Measurements from ENCODE around the gene ANAPC13. TPM values are rescaled to one million over a fixed set of nuclear protein-coding genes. Genes with fewer than 3 reads are reported as not detected.

The ANAPC13 gene
- total RNA-seq, 4 donors from 2014 or later: 41.6 to 58.6 (median 52.3) TPM

- TF ChIP-seq, protein P1, sequence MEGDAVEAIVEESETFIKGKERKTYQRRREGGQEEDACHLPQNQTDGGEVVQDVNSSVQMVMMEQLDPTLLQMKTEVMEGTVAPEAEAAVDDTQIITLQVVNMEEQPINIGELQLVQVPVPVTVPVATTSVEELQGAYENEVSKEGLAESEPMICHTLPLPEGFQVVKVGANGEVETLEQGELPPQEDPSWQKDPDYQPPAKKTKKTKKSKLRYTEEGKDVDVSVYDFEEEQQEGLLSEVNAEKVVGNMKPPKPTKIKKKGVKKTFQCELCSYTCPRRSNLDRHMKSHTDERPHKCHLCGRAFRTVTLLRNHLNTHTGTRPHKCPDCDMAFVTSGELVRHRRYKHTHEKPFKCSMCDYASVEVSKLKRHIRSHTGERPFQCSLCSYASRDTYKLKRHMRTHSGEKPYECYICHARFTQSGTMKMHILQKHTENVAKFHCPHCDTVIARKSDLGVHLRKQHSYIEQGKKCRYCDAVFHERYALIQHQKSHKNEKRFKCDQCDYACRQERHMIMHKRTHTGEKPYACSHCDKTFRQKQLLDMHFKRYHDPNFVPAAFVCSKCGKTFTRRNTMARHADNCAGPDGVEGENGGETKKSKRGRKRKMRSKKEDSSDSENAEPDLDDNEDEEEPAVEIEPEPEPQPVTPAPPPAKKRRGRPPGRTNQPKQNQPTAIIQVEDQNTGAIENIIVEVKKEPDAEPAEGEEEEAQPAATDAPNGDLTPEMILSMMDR (IDR thresholded peaks at IDR 0.05): no peak
- DNase-seq (ENCODE audit: low spot score) (no peak), ATAC-seq (ENCODE audit: low FRiP score) (no peak)
Measured at GRCh38 chr3:134458406-134458945, 27.3 kb downstream of the ANAPC13 start.

DNA sequence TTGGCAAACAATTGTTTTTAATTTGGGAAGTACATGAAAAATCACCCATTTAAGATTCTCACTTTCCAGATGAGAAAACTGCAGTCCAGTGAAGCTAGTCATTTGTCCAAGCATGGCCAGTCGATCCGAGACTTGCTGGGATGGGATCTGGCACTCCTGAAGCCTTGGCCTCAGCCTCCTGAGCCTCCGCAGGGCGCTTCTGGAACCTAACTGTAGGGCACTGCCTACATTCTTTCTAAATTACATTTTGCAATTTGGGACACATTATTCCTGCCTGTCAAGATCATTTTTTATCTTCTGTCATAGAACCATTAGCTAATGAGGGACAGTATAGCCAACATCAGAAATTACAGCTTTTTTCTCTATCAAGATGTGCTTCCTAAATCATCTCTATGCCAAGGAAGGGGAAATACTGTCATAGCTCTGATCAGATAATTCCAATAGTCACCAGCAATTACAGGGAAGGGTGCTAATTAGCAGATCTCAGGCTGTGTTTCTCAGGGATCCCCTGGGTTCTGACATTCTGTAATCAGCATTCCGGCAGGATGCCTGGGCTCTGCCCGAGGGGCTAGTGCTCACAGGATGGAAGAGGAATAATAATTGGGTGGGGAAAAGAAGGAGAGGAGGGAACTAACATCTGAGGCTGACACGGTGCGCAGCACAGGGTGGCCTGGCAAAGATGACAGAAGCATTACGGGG is 28.3 kb downstream of the ANAPC13 start:
- DNase-seq (ENCODE audit: low spot score) (no peak), ATAC-seq (ENCODE audit: low FRiP score) (no peak)
- TF ChIP-seq, protein P1 (IDR thresholded peaks at IDR 0.05): no peak

- TF ChIP-seq, protein P1 (IDR thresholded peaks at IDR 0.05): no peak
- no peak for ATAC-seq (ENCODE audit: low FRiP score)
- no peak for DNase-seq (ENCODE audit: low spot score)
Measured at GRCh38 chr3:134453631-134454030, 32.2 kb downstream of the ANAPC13 start.

DNA sequence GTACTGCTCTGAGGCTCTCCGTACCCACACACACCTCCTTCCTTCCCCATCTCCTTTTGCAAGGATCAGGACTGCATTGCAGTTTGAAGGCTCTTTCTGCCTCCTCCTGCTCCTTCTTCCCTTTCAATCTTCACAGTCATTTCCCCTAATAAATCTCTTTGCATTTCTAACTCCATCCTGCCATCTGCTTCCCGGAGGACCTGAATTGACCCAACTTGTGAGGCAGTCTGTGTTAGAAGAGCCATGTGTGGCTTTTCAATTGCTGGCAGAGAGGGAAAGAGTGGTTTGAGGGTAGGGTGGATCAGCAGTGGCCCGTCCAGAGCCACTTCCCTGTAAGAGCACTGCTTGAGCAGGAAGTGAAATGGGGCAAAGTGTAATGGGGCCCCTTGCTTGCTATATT is 35.8 kb downstream of the ANAPC13 start:
- DNase-seq (ENCODE audit: low spot score): no peak
- TF ChIP-seq, protein P1 (IDR thresholded peaks at IDR 0.05): no peak
- ATAC-seq (ENCODE audit: low FRiP score): no peak

DNA sequence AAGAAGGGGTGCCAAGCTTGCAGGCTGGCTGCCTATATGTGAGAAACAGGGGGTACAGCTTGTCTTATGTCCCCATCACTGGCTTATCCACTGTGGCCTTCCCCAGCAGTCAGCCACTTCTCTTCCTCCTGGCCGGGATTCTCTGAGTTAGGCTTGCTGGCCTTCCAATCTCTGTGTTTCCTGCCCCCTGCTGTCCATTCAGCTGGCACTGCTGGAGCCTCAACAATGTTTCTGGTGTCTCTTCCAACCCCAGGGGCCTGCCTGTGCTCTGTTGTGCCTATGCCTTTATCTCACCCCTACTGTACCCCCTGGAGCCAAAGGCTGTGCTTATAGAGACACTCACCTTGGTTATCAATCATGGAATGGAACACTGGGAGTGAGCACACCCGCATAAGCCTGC is 36.5 kb downstream of the ANAPC13 start:
- DNase-seq (ENCODE audit: low spot score) (no peak), ATAC-seq (ENCODE audit: low FRiP score) (peak; percentile 37)
- TF ChIP-seq, protein P1 (IDR thresholded peaks at IDR 0.05): peak in 1 of 3 donors; percentile 13

- TF ChIP-seq, protein P1 (IDR thresholded peaks at IDR 0.05): no peak
- no peak for ATAC-seq (ENCODE audit: low FRiP score)
- no peak for DNase-seq (ENCODE audit: low spot score)
Measured at GRCh38 chr3:134448664-134449063, 37.1 kb downstream of the ANAPC13 start.

DNA sequence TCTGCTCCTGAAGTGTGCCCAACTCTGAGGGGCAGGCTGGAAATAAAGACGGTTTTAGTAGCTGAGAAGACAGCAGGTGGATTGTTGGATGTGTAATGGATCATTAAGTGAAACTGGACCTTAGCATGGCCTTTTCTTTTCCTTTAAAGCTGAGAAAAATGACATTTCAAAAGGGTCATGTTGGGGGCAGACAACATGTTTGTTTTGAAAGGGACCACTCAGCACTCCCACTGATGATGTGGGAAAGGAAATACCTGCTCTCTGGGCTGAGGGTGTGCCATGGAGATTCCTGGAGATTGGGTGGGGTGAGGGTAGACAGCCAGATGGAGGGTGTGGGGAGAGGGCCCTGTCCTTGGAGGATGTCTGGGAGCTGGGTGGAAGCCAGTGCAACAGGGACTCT is 38.4 kb downstream of the ANAPC13 start:
- ATAC-seq (ENCODE audit: low FRiP score) (no peak), DNase-seq (ENCODE audit: low spot score) (no peak)
- TF ChIP-seq, protein P1 (IDR thresholded peaks at IDR 0.05): no peak
